Measurements from ENCODE around the gene YPEL5. TPM values are rescaled to one million over a fixed set of nuclear protein-coding genes. Genes with fewer than 3 reads are reported as not detected.

YPEL5 gene
- total RNA-seq, 1 experiment from 2014 or later = 27.1 TPM

- no peaks in the 10 kb centered on the region for H3K9me3 ChIP-seq (ENCODE audit: control insufficient read depth in 1 of 2, insufficient read depth in 1 of 2, low read depth in 1 of 2, low read length in 2 of 2)
- H3K9me2 ChIP-seq (ENCODE audit: insufficient read depth) = no peaks in the 10 kb centered on the region
- intact Hi-C loops (cut with micrococcal nuclease) = no loop called here
- no peak overlapping the region for H3K4me3 ChIP-seq (replicated peaks in 1 of 2; ENCODE audit: low read depth in 1 of 2, low read length in 2 of 2)
- CTCF ChIA-PET = no interaction called here
- no peaks in the 10 kb centered on the region for H3K79me2 ChIP-seq (ENCODE audit: insufficient read depth, low read length)
- H3K27me3 ChIP-seq (ENCODE audit: insufficient read depth, low read length) = peaks cover 14% of the 10 kb centered on the region; the same call in 1 of the 2 replicates
- DNase-seq (ENCODE audit: low read depth, low spot score) = no peak
- H2AFZ ChIP-seq (ENCODE audit: low read depth, low read length, poor library complexity, severe bottlenecking) = no peak overlapping the region
- RAD21 ChIA-PET (ENCODE audit: low non-redundant PET in 1 of 2, low total read pairs in 2 of 2, uncharacterized antibody in 2 of 2, unreplicated experiment in 2 of 2) = no interaction called here
- no peaks in the 10 kb centered on the region for H4K20me1 ChIP-seq (ENCODE audit: insufficient read depth)
- H3K4me2 ChIP-seq (ENCODE audit: low read length) = no peak overlapping the region
- POLR2A ChIA-PET = no interaction called here
- no peak overlapping the region for H3K9ac ChIP-seq (ENCODE audit: low read length)
- TF ChIP-seq CBX3 (IDR thresholded peaks at IDR 0.05; ENCODE audit: low read depth) = no peak
- no peak for TF ChIP-seq RAD21 (IDR thresholded peaks at IDR 0.05; ENCODE audit: low read depth)
- no peak for TF ChIP-seq ZFX (IDR thresholded peaks at IDR 0.05)
- no peak for TF ChIP-seq ELF1 (IDR thresholded peaks at IDR 0.05; ENCODE audit: borderline replicate concordance, low read depth)
- no peak for TF ChIP-seq FOSL1 (IDR thresholded peaks at IDR 0.05; ENCODE audit: low read depth)
- no peak for TF ChIP-seq POLR2A (IDR thresholded peaks at IDR 0.05; ENCODE audit: borderline replicate concordance, extremely low read depth, insufficient read depth, insufficient read length)
- no peak for TF ChIP-seq CTCF (IDR thresholded peaks at IDR 0.05 in 2 of 3, conservative IDR thresholded peaks at IDR 0.05 in 1 of 3; ENCODE audit: borderline replicate concordance in 1 of 3, insufficient read depth in 1 of 3, low read depth in 2 of 3, low read length in 2 of 3)
- no peak for TF ChIP-seq ATF3 (IDR thresholded peaks at IDR 0.05)
- no peak for TF ChIP-seq MAX (IDR thresholded peaks at IDR 0.05)
- TF ChIP-seq JUND (IDR thresholded peaks at IDR 0.05) = no peak
- no peak for TF ChIP-seq EZH2phosphoT487 (IDR thresholded peaks at IDR 0.05; ENCODE audit: borderline replicate concordance)
- ATAC-seq = no peak
- BruUV-seq (replicated peaks) = no TSS peak
- H3K36me3 ChIP-seq (ENCODE audit: control insufficient read depth in 1 of 2, insufficient read depth in 2 of 2, low read length in 2 of 2) = no peaks in the 10 kb centered on the region
- no peaks in the 10 kb centered on the region for H3K4me1 ChIP-seq (ENCODE audit: control insufficient read depth in 1 of 2, insufficient read depth in 2 of 2, low read length in 2 of 2)
- H3K27ac ChIP-seq (ENCODE audit: low read depth, low read length) = no peak overlapping the region
These were observed 41.3 kb upstream of the YPEL5 start for GRCh38 chr2:30105556-30105955.

Data from HCT116 (cell line).